GM20000 (cell line): Measurements from ENCODE around the gene ATP6V0A4.
"Not testable (repeated sequence)": the region's sequence is repeated elsewhere in the genome, so short reads cannot be mapped to it uniquely, and the experiment has no call there.

ENCODE experiments used
- DNase-seq: peaks from one replicate; pipeline ENCODE4 v3.0.0; 2012; ENCODE audit warnings: low spot score
- CTCF ChIP-seq: IDR thresholded peaks from 2 replicates; pipeline ENCODE4 v1.5.1; 2012; ENCODE audit warnings: mild to moderate bottlenecking, control low read depth; ENCODE audit errors: extremely low read depth, missing control alignments

ATP6V0A4 gene

GRCh38 chr7:138699661-138700060 is 98.3 kb downstream of the ATP6V0A4 start:
- DNase-seq: no peak
- TF ChIP-seq CTCF: no peak

DNA sequence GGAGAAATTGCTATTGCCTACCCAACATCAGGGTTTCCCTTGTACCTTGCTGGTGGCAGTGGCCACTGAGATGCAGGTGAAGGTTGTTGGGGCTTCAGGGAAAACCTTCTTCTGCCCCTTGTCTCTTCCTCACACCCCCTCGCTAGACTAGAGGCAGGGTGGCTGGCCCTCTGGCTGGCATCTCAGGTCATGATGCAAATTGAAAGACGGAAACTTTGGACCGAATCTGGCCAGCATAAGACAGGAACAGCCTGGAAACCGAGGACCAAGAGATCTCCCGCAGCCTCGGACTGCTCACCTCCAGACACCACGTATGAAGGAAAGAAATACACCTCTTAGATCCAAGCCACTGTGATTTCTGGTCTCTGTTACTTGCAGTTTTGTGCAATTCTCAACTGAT is 99.7 kb downstream of the ATP6V0A4 start:
- DNase-seq: no peak
- no peak for TF ChIP-seq CTCF

DNA sequence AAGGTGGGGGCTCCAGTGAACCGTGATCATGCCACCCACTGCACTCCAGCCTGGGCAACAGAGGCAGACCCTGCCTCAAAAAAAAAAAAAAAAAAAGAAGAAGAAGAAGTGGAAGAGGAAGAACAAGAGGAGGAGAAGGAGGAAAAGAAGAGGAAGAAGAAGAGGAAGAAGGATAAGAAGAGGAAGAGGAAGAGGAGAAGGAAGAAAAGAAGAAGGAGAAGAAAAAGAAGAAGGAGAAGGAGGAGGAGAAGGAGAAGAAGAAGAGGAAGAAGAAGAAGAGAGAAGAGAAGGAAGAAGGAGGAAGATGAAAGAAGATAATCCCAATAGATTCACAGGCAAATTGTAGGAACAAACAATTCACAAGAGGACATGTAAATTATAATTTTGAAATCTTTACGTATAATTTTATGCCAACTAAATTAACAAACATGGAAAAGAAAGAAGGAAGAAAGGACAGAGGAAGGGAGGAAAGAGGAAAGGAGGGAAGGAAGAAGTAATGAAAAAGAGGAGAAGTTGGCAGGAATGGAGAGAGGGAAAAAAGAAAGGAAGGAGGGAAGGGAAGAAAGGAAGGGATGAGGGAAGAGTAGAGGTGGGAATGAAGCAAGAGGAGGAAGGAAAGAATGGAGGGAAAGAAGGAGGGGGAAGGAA is 100.3 kb downstream of the ATP6V0A4 start:
- no peak for TF ChIP-seq CTCF
- no peak for DNase-seq

GRCh38 chr7:138695776-138696175 is 102.2 kb downstream of the ATP6V0A4 start:
- DNase-seq: not testable (repeated sequence)

DNA sequence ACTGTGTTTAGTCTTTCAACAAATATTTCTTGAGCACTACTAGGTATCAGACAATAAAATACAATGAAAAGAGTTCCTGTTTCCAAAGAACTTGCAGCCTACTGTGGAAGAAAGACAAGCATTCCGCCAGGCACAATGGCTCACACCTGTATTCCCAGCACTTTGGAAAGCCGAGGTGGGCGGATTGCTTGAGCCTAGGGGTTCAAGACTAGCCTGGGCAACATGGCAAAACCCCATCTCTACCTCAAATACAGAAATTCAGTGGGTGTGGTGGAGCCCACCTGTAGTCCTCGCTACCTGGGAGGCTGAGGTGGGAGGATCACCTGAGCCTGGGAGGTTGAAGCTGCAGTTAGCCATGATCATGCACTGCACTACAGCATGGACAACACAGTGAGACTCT is 102.9 kb downstream of the ATP6V0A4 start:
- TF ChIP-seq CTCF: no peak
- no peak for DNase-seq

GRCh38 chr7:138691178-138691577 is 106.8 kb downstream of the ATP6V0A4 start:
- no peak for DNase-seq
- TF ChIP-seq CTCF: no peak

DNA sequence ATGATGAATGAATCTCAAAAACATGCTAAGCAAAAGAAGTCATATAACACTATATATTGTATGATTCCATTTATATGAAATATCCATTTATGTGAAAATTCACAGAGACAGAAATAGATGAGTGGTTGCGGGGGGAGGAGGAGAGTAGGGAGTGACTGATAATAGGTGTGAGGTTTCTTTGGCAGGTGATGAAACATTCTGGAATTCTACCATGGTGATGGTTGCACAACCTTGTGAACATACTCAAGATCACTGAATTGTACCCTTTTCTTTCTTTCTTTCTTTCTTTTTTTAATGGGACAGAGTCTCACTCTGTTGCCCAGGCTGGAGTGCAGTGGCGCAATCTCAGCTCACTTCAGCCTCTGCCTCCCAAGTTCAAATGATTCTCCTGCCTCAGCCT is 107.5 kb downstream of the ATP6V0A4 start:
- TF ChIP-seq CTCF: no peak
- no peak for DNase-seq

GRCh38 chr7:138688037-138688436 is 110.0 kb downstream of the ATP6V0A4 start:
- DNase-seq: not testable (repeated sequence)
